Parathyroid adenoma (tissue), 2 donors: Measurements from ENCODE around the gene SKIDA1.
"Not testable (repeated sequence)": the region's sequence is repeated elsewhere in the genome, so short reads cannot be mapped to it uniquely, and the experiment has no call there.

ENCODE experiments used
- H2AFZ ChIP-seq: fragments of 300-600 bp; sonication (generic); one replicate; pipeline ENCODE4 v1.7.0; 2017; ENCODE audit warnings: antibody characterized with exemption, mild to moderate bottlenecking
- H3K27ac ChIP-seq: fragments of 300-600 bp; sonication (generic); one replicate; pipeline ENCODE4 v1.7.0; 2017
- H3K27me3 ChIP-seq: fragments of 300-600 bp; sonication (generic); one replicate; pipeline ENCODE4 v1.7.0; 2017; ENCODE audit warnings: low read length; ENCODE audit not compliant: control insufficient read depth, insufficient read depth
- H3K36me3 ChIP-seq: fragments of 300-600 bp; sonication (generic); one replicate; pipeline ENCODE4 v1.7.0; 2017; ENCODE audit warnings: low read length; ENCODE audit not compliant: control insufficient read depth, insufficient read depth
- H3K4me1 ChIP-seq: fragments of 300-600 bp; sonication (generic); one replicate; pipeline ENCODE4 v1.7.0; 2017; ENCODE audit warnings: control low read depth
- H3K4me2 ChIP-seq: fragments of 300-600 bp; sonication (generic); one replicate; pipeline ENCODE4 v1.7.0; 2017; ENCODE audit warnings: low read length
- H3K4me3 ChIP-seq: fragments of 300-600 bp; sonication (generic); one replicate; pipeline ENCODE4 v1.7.0; 2017; ENCODE audit warnings: low read depth, low read length
- H3K79me2 ChIP-seq: fragments of 300-600 bp; sonication (generic); one replicate; pipeline ENCODE4 v1.7.0; 2017; ENCODE audit warnings: control low read depth
- H3K9ac ChIP-seq: fragments of 300-600 bp; sonication (generic); one replicate; pipeline ENCODE4 v1.7.0; 2017; ENCODE audit warnings: mild to moderate bottlenecking
- H3K9me3 ChIP-seq: fragments of 300-600 bp; sonication (generic); one replicate; pipeline ENCODE4 v1.7.0; 2017; ENCODE audit warnings: low read length; ENCODE audit not compliant: control insufficient read depth
- CTCF ChIP-seq: fragments of 300-600 bp; sonication (generic); IDR thresholded peaks from one replicate; pipeline ENCODE4 v1.7.0; 2017; ENCODE audit warnings: antibody characterized with exemption, mild to moderate bottlenecking
- donor health status: primary hyperparathyroidism.

SKIDA1 gene

GRCh38 chr10:21556527-21556926 lies 31.0 kb upstream of the SKIDA1 start:
- Histone ChIP-seq H3K9ac (no peak overlapping the region), H2AFZ (no peak overlapping the region), H3K27ac (no peak overlapping the region), H3K4me1 (peaks cover 3% of the 10 kb centered on the region), H3K79me2 (peaks cover 30% of the 10 kb centered on the region), H3K27me3 (no peaks in the 10 kb centered on the region), H3K4me2 (no peak overlapping the region), H3K4me3 (no peak overlapping the region), H3K36me3 (no peaks in the 10 kb centered on the region), H3K9me3 (no peaks in the 10 kb centered on the region)
- TF ChIP-seq CTCF = no peak

DNA sequence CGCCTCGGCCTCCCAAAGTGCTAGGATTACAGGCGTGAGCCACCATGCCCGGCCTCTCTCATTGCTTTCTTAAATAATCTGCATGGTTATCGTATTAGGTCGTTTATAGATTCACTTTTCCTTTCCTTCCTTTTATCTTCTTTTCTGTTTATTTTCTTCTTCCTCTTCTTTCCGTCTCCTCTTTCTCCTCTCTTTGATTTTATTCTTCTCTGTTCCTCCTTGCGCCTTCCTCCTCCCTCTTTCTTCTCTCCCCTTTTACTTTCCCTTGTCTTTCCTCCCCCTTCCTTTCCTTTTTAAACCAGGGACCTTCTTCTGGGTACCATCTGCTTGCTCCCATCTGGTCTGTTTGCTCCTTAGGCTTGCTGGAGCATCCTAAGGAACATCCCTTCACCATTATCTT lies 27.2 kb upstream of the SKIDA1 start:
- Histone ChIP-seq H3K79me2 (peaks cover 23% of the 10 kb centered on the region), H3K4me2 (no peak overlapping the region), H2AFZ (no peak overlapping the region), H3K27ac (no peak overlapping the region), H3K4me1 (no peaks in the 10 kb centered on the region), H3K9me3 (no peaks in the 10 kb centered on the region), H3K27me3 (no peaks in the 10 kb centered on the region), H3K9ac (no peak overlapping the region), H3K4me3 (no peak overlapping the region), H3K36me3 (no peaks in the 10 kb centered on the region)
- no peak for TF ChIP-seq CTCF

DNA sequence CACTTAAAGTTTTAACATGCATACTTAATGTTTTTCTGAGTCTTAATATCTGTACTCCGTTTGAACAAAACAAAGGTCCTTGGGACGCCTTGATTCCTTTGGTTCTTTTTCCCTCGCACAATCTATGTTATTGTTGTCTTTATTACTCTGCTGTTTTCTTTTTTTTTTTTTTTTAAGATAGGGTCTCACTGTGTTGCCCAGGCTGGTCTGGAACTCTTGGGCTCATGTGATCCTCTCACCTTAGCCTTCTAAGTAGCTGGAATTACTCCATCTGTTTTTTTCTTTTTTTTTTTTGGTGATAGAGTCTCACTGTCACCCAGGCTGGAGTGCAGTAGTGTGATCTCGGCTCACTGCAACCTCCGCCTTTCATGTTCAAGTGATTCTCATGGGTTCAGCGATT lies 21.8 kb upstream of the SKIDA1 start:
- Histone ChIP-seq H3K27ac (no peak overlapping the region), H3K9me3 (no peaks in the 10 kb centered on the region), H3K27me3 (no peaks in the 10 kb centered on the region), H3K4me3 (no peak overlapping the region), H2AFZ (no peak overlapping the region), H3K79me2 (peaks cover 17% of the 10 kb centered on the region), H3K9ac (no peak overlapping the region), H3K36me3 (no peaks in the 10 kb centered on the region), H3K4me1 (no peaks in the 10 kb centered on the region), H3K4me2 (no peak overlapping the region)
- TF ChIP-seq CTCF = no peak

- not testable (repeated sequence) for H3K36me3 ChIP-seq, H3K27ac ChIP-seq, H3K9me3 ChIP-seq
Observed at GRCh38 chr10:21540701-21541100, 15.2 kb upstream of the SKIDA1 start.

DNA sequence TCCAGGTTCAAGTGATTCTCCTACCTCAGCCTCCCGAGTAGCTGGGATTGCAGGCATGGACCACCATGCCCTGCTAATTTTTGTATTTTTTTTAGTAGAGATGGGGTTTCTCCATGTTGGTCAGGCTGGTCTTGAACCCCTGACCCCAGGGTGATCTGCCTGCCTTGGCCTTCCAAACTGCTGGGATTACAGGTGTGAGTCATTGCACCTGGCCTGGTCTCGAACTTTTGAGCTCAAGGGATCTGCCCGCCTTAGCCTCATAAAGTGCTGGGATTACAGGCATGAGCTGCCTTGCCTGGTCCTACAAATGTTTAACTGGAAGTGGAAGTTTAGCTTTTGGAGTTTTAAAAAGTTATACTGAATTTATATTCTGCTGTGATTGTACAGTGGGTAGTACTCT lies 11.4 kb upstream of the SKIDA1 start:
- Histone ChIP-seq H3K79me2 (peaks cover 17% of the 10 kb centered on the region), H3K36me3 (no peaks in the 10 kb centered on the region), H3K27me3 (no peaks in the 10 kb centered on the region), H3K9me3 (no peaks in the 10 kb centered on the region), H3K27ac (no peak overlapping the region), H3K4me2 (no peak overlapping the region), H3K4me3 (no peak overlapping the region), H3K9ac (no peak overlapping the region), H3K4me1 (no peaks in the 10 kb centered on the region), H2AFZ (no peak overlapping the region)
- TF ChIP-seq CTCF = no peak

More at GRCh38 chr10:21540701-21541100, 15.2 kb upstream of the SKIDA1 start:
- not testable (repeated sequence) for H3K4me1 ChIP-seq, H3K4me2 ChIP-seq, H2AFZ ChIP-seq, H3K4me3 ChIP-seq, H3K9ac ChIP-seq, H3K27me3 ChIP-seq
- H3K79me2 ChIP-seq = peaks cover 19% of the 10 kb centered on the region

- H3K9ac ChIP-seq = not testable (repeated sequence)
Observed at GRCh38 chr10:21535976-21536375, 10.5 kb upstream of the SKIDA1 start.

More at GRCh38 chr10:21535976-21536375, 10.5 kb upstream of the SKIDA1 start:
- H3K27ac ChIP-seq, H3K27me3 ChIP-seq, H3K9me3 ChIP-seq, H3K4me2 ChIP-seq, H2AFZ ChIP-seq, H3K36me3 ChIP-seq, H3K4me1 ChIP-seq: not testable (repeated sequence)
- H3K4me3 ChIP-seq = peak overlapping the region; percentile 48
- peaks cover 13% of the 10 kb centered on the region for H3K79me2 ChIP-seq
